ENCODE results near the gene ULBP1.
"Not testable (repeated sequence)": the region's sequence is repeated elsewhere in the genome, so short reads cannot be mapped to it uniquely, and the experiment has no call there.

The ULBP1 gene

DNA sequence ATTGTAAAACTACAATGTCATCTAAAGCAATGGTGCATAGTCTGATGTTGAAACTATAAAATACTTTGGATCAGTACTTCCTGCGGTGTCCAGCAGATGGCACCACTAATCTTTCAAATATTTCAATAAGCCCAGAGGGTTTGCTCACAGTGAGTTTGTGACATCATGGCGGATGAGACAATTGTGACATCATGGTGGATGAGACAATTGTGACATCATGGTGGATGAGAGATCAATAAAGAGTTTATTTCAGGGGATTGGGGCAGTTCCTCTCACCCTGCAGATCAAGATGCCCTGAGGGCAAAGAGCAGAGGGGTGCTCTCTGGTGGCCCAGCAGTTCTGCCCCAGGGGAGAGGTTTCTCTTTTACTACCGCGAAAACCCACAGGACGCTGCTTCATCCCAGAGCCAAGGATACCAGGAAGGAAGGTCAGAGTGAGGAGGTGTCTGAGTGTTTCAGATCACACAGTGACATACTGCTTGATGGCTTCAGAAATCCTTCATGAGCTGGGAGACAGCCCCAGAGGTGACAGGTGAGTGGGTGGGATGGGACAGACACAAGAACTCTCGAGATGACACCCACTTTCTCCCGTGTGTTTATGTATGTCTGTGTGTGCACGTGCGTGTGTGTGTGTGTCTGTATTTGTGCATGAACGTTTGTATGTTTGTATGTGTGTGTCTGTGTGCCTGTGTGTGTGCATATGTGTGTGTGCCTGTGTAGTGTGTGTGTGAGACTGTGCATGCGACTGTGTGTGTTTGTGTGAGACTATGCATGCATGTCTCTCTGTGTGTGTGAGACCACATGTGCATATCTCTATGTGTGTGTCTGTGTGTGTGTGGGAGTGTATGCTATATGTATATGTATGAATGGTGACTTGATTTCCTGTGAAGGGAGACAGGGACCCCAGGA is 29.2 kb upstream of the ULBP1 start:
- peak; percentile 14 to 45 for DNase-seq

DNA sequence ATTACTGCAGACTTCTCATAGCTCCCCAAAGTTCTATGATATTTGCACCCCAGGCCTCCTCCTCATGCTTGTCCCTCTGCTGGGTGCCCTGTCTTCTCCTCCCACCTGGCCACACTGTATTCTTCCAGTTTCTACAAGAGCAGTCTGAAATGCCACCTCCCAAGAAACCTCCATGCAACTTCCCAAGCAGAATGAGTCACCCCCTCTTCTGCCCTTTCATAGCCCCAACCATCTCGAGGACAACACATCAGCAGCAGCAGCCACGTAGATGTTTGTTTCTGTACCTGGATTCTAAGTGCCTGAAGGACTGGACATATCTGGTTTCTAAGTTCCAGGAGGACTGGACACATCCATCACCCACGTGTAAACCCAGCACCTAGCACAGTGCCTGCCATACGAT is 28.5 kb upstream of the ULBP1 start:
- DNase-seq: no peak

DNA sequence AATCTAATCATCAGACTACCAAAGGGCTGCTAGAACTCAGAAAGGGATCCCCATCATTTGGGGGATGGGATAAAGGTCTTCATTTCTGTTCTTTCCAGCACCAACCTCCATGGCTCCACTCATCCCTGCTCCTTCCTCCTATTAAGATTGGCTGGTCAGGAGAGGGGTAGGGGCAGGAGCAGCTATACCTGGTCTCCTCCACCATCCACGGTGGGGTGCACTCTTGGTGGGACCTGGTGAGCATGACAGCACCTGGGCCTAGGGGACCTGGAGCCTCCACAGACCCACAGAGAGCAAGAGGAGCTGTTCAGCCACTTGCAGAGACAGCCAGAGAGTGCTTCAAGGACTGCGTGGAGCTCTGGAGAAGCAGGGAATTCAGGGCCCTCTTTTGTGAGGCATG is 28.1 kb upstream of the ULBP1 start:
- DNase-seq: no peak

DNA sequence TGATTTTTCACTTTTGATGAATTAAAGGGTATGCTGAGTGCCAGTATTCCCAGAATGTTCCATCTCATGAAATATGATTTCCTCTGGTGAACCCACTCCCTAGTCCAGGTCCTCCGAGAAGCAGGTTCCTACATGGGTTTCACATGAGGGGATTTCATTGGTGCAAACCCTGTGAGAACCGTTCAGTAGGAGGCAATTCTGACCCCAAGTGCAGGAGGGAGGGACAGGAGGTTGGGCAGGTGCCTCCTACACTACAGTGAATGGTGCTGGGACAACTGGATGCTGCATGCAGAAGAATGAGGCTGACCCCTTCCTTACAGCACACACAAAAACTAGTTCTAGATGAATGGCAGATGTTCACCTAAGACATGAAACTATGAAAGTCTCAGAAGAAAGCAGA is 27.0 kb upstream of the ULBP1 start:
- DNase-seq: no peak

DNA sequence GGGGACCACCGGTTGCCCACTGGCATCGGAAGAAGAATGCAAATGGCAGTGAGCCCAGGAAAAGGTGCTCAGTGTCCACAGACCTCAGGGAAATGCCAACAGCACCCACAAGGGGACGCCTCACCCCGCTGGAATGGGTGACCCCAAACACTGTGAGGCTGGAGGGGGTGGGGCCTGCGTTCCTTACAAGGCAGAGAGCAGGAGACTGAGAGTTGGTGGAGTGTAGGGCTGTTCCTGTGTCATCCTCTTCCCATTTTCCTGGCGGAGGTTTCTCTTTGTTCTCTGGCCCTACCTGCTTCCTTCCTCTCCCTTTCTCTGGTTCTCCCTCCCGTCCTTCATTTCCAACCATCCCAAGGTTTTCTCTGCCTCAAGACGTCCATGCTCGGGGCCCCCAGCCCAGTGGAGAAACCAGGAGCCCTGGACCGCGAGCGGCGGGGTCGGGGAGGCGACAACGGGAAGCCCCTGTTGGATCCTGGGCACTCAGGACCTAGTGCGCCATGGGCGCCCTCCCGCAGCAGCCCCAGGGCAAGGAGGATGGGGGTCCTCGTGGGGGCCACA is 25.7 kb upstream of the ULBP1 start:
- not testable (repeated sequence) for DNase-seq

DNA sequence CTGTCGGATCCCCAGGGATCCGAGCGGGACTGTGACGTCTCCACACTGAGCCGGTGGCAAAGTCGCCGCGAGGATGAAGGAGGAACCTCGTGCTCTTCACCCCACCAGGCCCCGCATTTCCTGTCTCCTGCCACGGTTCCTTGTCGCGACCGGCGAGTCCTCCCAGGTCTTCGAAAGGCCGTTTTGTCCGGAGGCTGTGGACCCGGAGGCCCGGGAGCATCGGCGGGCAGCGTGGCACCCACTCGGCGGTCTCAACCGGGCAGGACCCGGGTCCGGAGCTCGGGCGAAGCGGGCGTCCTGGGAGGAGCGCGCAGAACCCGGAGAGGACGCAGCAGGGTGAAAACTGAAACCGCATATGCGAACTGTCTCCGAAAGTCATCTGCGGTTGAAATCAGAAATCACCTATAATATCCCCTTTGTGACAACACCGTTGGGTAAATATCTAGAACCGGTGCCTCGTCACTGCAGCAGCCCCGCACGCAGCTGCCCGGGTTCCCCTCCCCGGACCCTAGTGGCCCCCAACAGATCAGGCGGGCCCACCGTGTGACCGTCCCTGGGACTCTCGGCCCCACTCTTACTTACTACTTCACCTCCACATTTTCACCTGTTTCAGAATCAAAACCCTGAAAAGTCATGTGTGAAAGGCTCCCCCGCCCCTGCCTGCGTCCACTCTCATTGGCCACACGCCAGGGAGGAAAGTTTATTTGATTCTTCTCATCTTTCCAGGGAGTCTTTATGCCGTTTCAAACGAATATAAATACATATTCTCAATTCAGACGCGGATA is 25.0 kb upstream of the ULBP1 start:
- DNase-seq: no peak

DNA sequence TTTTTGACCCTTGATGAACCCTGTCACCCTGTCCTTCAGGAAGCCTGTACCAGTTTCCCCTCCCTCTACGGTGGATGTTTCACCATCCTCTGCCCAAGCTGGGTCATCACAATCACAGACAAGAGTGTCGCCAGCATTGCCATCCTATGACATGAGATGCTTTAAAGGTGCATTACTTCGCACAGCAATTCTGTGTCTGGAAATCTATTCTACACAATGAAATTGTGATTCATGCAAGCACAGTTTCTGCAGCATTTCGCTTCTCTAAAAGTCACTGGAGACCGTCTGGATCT is 24.4 kb upstream of the ULBP1 start:
- DNase-seq: no peak

DNA sequence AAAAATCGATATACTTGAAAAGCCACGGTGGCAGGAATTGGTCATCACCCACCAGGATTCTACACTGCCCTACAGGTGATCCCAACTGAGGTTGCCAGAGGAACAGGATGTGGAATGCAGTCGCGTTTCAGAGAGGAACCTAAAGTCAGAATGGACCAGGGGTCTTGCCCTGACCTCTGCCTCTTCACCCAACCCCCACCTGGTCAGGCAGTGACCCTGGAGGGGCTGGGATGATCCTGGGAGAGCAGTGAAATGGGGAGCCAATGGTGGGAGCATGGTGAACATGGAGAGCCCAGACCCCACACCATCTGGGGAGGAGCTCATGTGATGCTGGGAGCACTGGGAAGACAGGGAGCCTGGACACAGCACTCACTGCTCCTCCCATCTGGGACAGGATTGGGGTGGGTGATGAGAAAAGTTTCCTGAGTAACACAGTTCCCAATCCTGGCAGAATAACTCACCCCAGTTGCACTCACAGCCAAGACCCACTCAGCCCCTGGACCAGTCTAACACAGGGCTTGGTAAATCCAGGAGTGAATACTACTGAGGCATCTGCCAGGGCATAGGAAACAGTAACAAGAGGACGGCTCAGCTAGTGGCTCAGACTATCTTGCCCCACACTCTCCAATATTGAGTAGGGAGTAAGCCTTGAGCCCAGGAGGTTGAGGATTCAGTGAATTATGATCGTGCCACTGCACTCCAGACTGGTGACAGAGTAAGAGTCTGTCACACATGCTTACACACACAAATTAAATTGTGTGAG is 23.7 kb upstream of the ULBP1 start:
- no peak for DNase-seq

DNA sequence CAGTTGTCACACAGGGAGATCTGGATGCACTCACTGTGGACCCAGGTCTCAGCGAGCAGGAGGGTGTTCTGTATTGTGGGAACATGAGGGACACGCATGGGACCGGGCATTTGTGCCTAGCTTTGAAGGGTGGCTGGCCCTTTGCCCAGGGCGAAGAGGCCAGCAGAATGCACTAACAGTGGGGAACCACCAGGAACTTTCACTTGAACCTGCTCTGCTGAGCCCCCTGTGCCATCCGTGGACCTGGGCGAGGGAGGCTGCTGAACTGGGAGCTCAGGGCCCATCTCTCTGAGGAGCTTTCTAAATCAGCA is 23.1 kb upstream of the ULBP1 start:
- DNase-seq: no peak

DNA sequence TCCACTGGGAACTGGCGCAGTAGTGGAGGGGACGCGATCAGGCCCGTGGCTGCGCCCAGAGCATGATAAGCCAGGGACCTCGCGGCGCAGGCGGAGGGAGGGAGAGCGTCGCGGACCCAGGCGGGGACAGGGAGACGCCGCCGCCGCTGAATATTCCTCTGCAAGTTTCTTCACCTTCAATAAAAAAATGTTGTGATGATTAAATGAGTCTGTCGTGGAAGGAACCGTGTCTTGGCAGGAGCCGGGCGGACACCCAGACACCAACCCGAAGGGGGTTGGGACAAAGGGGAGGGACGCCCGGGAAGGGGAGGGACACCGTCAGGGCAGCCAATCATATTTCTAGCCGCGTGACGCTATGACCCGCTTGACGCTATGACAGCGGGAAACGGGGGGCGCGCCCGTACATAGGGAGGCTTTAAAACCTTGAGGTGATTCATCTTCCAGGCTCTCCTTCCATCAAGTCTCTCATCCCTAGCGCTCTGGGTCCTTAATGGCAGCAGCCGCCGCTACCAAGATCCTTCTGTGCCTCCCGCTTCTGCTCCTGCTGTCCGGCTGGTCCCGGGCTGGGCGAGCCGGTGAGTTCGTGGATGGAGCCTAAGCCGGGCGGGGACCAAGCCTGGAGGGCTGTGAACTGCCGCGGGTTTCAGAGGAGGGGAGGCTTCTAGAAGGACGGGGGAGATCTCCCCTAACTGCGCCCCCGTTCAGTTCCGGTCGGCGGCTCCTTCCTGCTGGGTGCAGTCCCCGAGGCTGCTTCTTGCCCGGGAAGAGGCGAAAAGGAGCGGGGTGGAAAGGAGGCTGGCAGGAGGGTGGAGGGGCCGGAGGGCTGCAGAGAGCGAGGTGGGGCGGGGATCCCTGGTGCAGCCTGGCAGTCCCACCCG is 21.9 kb upstream of the ULBP1 start, which contains the start of gene ULBP2:
Gene ULBP2 (plus strand): TSS at position 432 of the 878 bp plus-strand sequence. CDS start 59 bp downstream, at position 491.
- peak in 1 of 2 experiments; percentile 32 for DNase-seq

DNA sequence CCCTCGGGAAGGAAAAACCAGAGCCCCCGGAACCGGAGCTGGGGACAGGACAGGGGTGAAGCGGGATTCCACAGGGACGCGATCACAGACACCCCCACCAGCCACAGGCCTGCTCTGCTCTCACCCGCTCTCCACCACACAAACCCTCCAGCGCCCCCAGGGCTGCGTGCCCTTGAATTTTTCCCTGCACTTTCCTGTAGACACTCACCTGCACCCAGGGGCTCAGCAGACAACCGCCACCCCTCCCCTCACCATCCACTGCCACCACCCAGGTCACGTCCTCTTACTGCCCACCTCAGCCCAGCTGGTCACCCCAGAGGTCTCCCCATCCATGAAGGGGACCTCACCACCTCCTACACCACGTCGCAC is 21.3 kb upstream of the ULBP1 start:
- no peak for DNase-seq

DNA sequence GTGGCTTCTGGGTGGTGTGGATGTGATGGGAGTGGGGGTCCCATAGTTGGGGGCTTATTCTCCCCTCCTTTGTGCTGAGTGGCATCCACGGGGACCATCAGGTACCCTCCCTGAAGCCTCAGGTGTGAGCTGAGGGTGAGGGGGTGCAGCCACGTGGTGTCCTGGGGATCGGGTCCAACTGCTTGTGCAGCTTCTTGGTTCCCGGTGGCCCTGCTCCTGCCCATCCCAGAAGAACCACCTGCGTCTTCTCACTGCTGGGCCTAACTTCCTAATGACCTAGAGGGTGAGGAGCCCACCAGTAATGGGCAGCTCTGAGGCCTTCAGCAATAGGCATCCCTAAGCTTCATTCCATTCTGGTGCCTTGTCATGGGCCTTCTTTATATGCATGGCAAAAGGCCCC is 20.4 kb upstream of the ULBP1 start:
- DNase-seq: not testable (repeated sequence)

DNA sequence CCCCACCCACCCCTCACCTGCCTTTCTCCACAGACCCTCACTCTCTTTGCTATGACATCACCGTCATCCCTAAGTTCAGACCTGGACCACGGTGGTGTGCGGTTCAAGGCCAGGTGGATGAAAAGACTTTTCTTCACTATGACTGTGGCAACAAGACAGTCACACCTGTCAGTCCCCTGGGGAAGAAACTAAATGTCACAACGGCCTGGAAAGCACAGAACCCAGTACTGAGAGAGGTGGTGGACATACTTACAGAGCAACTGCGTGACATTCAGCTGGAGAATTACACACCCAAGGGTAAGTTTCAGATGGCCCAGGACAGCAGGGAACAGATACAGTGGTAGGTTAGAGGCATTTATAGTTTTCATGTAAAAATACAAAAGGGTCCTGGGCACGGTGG is 18.5 kb upstream of the ULBP1 start:
- not testable (repeated sequence) for DNase-seq

DNA sequence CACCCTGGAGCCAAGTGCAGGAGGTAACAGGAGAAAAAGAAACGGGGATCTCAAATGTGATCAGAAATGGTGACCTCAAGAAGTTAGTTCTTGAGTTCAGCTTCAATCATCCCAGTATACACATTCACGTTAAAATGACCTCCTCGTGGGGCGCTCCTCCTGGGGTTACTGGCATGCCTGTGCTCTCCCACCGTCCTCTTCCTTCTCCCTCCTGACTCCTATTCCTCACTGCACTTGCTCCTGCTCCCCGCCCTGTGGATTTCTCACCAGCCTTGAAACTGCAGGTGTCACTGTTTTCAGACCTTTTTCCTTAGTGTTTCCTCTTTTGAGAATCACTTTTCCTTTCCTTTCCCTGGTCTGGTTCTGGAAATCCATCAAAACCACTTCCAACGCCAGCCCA is 17.1 kb upstream of the ULBP1 start:
- not testable (repeated sequence) for DNase-seq

DNA sequence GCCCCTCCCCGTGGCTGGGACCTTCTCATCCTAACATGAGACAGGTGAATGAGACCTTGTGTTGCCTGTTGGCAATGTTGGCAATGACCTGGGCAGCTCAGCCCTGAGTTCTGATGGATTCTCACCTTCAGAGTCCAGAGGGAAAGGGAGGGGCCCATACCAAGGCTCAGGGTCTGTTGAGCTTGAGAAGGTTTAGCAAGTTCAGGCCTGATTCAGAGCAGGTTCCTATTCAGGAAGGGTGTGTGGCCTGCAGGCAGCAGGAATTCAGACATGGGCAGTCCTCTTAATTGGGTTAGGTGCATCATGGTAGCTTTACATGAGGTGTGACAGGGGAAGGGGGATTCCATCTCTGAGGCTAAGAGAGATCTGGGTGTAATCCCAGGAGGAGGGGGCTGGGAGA is 16.2 kb upstream of the ULBP1 start:
- not testable (repeated sequence) for DNase-seq

DNA sequence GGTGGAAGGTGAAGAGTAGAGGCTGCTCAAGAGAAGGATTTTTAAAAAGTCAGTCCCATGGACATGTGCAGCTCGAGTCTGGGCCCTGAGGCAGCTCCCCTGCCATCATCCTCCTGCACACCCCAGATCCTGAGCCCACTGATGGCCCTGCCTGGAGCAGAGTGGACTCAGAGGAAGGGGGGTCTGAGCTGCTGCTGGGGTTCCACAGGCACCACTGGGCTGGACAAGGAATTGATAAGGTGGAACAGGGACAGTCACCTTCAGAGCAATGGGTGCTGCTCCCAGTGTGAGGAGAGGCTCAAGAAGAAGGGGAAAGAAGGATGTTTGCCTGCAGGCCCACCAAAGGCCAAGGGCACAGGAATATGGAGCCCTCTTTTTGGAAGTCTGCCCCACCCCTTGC is 15.7 kb upstream of the ULBP1 start:
- no peak for DNase-seq

DNA sequence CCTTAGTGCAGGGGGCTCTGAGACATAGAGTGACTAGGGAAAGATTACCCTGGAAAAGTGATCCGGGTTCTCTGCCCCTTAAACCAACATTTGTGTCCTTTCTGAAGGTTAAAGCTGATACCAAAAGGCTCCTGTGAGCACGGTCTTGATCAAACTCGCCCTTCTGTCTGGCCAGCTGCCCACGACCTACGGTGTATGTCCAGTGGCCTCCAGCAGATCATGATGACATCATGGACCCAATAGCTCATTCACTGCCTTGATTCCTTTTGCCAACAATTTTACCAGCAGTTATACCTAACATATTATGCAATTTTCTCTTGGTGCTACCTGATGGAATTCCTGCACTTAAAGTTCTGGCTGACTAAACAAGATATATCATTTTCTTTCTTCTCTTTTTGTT is 15.1 kb upstream of the ULBP1 start:
- DNase-seq: no peak

DNA sequence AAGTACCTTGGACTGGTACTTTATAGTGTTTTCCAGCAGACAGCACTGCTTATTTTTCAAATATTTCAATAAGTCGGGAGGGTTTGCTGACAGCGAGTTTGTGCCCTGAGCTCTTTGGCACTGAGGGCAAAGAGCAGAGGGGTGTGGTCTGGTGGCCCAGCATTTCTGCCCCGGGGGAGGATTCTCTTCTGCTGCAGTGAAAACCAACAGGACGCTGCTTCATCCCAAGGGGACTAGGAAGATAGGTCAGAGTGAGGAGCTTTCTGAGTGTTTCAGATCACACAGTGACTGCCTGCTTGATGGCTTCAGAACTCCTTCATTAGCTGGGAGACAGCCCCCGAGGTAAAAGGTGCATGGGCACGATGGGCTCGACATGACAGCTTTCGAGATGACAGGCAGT is 13.3 kb upstream of the ULBP1 start:
- no peak for DNase-seq

DNA sequence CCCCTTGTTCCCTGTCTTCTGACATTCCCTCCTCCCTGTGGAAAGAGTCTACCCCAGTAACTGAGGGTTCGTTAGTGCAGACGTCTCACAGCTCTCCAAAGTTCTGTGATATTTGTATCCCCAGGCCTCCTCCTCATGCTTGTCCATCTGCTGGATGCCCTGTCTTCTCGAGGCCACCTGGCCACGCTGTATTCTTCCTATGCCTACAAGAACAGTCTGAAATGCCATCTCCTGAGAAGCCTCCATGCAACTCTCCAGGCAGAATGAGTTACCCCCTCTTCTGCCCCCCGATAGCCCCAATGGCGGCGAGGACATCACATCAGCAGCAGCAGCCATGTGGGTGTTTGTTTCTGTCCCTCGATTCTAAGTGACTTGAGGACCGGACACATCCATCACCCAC is 12.6 kb upstream of the ULBP1 start:
- no peak for DNase-seq

DNA sequence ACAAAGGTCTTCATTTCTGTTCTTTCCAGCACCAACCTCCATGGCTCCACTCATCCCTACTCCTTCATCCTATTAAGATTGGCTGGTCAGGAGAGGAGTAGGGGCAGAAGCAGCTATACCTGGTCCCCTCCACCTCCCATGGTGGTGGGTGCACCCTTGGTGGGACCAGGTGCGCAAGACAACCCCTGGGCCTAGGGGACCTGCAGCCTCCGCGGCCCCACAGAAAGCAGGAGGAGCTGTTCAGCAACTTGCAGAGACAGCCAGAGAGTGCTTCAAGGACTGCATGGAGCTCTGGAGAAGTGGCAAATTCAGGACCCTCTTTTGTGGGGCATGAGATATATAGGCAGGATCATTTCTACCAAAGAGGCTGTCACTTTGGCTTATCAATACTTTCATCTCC is 12.1 kb upstream of the ULBP1 start:
- DNase-seq: no peak

DNA sequence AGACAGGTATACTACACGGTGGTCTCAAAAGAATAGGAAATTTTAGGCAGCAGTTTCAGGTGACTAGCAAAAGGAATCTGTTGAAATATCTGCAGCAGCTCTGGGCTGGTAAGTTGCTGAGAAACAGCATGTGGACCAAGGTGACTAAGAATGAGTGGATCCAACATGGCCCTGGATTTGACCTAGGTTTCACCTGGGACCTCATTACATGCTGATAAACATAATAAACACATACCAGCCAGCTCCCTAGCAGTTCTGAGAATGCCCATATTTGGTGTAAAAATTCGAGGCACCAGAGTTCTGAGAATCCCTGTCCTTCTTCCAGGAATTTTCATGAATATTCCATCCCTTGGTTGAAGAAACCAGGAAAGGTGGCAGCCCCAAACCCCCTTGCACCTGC is 10.4 kb upstream of the ULBP1 start:
- not testable (repeated sequence) for DNase-seq

DNA sequence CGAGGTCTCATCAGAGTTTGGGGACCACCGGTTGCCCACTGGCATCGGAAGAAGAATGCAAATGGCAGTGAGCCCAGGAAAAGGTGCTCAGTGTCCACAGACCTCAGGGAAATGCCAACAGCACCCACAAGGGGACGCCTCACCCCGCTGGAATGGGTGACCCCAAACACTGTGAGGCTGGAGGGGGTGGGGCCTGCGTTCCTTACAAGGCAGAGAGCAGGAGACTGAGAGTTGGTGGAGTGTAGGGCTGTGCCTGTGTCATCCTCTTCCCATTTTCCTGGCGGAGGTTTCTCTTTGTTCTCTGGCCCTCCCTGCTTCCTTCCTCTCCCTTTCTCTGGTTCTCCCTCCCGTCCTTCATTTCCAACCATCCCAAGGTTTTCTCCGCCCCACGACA is 9.8 kb upstream of the ULBP1 start:
- not testable (repeated sequence) for DNase-seq

All from NCI-H187 (cell line).